Renal cortical epithelial cell (primary cell): ENCODE results near the gene DYRK2. TPM values are rescaled to one million over a fixed set of nuclear protein-coding genes. Genes with fewer than 3 reads are reported as not detected.

Source experiments
- DNase-seq: peaks from one replicate; pipeline ENCODE4 v3.0.0-alpha.2; 2011; ENCODE audit warnings: low read depth
- total RNA-seq: library from RNA; depleted of rRNA; stranded (reverse); fragments of >200 nt; gene quantifications from 2 replicates; pipeline ENCODE4 v1.2.3, GENCODE V29; 2014

DYRK2 gene
- total RNA-seq, 1 donor from 2014 or later: 81.7 TPM

DNA sequence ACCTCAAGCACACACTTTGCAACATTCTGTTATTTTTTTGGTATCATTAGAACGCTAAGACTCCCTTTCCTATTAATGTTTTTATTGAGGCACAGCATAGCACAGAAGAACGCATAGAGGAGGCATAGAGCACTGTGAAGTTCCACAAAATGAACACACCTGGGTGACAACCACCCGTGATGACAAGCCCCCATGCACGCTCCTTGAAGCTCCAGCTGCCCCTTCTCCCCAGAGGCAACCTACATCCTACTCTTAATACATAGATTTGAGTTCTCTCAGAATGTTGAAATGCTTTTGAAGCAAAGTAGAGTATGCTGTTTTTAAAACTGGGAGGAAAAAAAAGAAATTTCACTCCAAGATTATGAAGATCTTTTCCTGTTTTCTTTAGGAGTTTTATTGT, 55.5 kb downstream of the DYRK2 start:
- DNase-seq: no peak

- no peak for DNase-seq
Observed at GRCh38 chr12:67705394-67706370, 57.1 kb downstream of the DYRK2 start.

DNA sequence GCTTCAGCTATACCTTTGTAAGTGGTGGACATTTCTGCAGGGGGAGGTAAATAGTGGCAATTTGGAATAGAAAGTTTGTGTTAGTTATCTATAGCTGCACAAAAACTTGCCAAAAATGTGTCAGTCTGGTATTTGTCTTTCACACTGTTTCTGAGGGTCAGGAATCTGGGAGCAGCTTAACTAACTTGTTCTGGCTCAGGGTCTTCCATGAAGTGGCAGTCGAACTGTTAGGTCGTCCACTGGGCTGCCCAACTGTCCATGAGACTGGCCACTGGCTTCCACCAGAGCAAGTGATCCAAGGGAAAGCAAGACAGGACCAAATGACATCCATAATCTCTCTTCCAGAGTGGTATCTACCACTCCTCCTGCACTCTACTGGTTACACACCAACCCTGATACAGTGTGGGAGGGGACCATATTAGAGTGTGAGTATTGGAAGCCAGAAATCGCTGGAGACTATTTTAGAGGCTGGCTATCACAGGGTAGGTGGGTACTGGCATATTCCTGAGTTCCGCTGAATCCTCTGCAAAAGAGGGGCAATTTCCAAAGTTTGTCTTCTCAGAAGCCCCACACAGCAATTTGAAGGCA, 60.9 kb downstream of the DYRK2 start:
- no peak for DNase-seq

DNA sequence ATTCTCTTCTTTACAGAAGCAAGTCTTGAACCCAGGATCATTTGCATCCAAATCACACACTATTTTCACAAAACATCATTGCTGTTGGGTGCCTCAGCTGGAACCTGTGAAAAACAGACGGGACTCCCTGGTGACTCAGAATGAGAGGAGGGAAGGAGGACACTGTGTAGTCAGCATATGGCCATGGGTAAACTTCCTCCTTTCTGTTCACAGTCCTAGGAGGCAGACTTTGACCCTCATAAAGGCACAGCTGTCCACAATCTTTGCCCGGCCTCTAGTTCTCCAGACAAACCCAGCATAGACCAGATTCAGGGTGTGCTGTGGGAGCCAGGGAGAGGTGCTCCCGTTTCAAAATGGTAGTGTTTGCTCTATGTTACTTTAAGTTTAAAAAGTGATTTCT, 62.0 kb downstream of the DYRK2 start:
- DNase-seq: peak; percentile 76

- DNase-seq: no peak
Observed at GRCh38 chr12:67712011-67712410, 63.5 kb downstream of the DYRK2 start.

DNA sequence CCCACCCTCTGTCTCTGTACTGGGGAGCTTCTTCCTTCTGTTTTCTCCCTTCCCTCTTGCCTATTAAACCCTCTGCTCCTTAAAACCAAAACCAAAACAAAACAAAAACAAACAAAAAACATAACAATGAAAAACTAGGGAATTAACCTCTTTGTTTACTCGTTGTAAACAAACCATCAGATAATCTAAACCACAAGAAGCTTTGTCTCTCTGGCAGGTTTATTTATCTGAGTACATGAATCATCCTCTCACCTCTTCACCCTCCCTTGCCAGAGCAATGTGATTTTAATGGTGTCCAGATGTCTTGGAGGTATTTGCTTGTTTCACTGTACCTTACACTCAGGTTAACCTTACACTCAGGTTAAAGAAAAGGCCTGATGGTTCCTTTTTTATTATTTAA, 66.1 kb downstream of the DYRK2 start:
- peak; percentile 41 for DNase-seq
